Loucy (cell line): ENCODE measurements around the gene PHF21B.

ENCODE experiments used
- H2AFZ ChIP-seq: fragments of 200-600 bp; sonication (generic); 2 replicates; pipeline ENCODE4 v1.6.0; 2016; ENCODE audit warnings: antibody characterized with exemption, mild to moderate bottlenecking, low read length, moderate library complexity
- H3F3A ChIP-seq: fragments of 200-600 bp; 2 replicates; pipeline ENCODE4 v1.6.0; 2016; ENCODE audit warnings: antibody characterized with exemption, low read depth, mild to moderate bottlenecking
- H3K27me3 ChIP-seq: fragments of 200-600 bp; sonication (generic); 2 replicates; pipeline ENCODE4 v1.6.1; 2014; ENCODE audit warnings: low read length, mild to moderate bottlenecking; ENCODE audit not compliant: insufficient read depth, poor library complexity, severe bottlenecking
- H3K36me3 ChIP-seq: fragments of 200-600 bp; sonication (generic); 2 replicates; pipeline ENCODE4 v1.6.1; 2016; ENCODE audit warnings: low read length; ENCODE audit not compliant: insufficient read depth
- H3K4me1 ChIP-seq: fragments of 200-600 bp; sonication (generic); 2 replicates; pipeline ENCODE4 v1.5.1; 2014; ENCODE audit warnings: low read length, mild to moderate bottlenecking; ENCODE audit not compliant: insufficient read depth, poor library complexity, severe bottlenecking
- H3K4me2 ChIP-seq: fragments of 200-600 bp; sonication (generic); 2 replicates; pipeline ENCODE4 v1.6.0; 2014; ENCODE audit warnings: antibody characterized with exemption, low read length, low read depth, mild to moderate bottlenecking; ENCODE audit not compliant: poor library complexity, severe bottlenecking
- H3K4me3 ChIP-seq: fragments of 200-600 bp; sonication (generic); 2 replicates; pipeline ENCODE4 v1.5.1; 2014; ENCODE audit warnings: low read length, mild to moderate bottlenecking, mixed read lengths; ENCODE audit not compliant: poor library complexity, severe bottlenecking
- H3K79me2 ChIP-seq: fragments of 200-600 bp; sonication (generic); 2 replicates; pipeline ENCODE4 v1.6.1; 2014; ENCODE audit warnings: low read length; ENCODE audit not compliant: insufficient read depth
- H3K9ac ChIP-seq: fragments of 200-600 bp; sonication (generic); 2 replicates; pipeline ENCODE4 v1.6.0; 2014; ENCODE audit warnings: mild to moderate bottlenecking, low read depth, low read length, moderate library complexity; ENCODE audit not compliant: poor library complexity, severe bottlenecking
- H3K9me2 ChIP-seq: fragments of 200-600 bp; sonication (generic); replicated peaks from 2 replicates; pipeline ENCODE4 v1.6.1; 2016; ENCODE audit warnings: low read depth, low read length, mixed read lengths
- H3K9me3 ChIP-seq: fragments of 200-600 bp; sonication (generic); 2 replicates; pipeline ENCODE4 v1.6.1; 2014; ENCODE audit warnings: mild to moderate bottlenecking, antibody characterized with exemption, low read length, low read depth; ENCODE audit not compliant: insufficient read depth
- H4K20me1 ChIP-seq: fragments of 200-600 bp; sonication (generic); 2 replicates; pipeline ENCODE4 v1.6.0; 2014; ENCODE audit warnings: antibody characterized with exemption, low read length, mild to moderate bottlenecking; ENCODE audit not compliant: insufficient read depth, poor library complexity, severe bottlenecking
- EZH2phosphoT487 ChIP-seq: fragments of 200-600 bp; IDR thresholded peaks from 2 replicates; pipeline ENCODE4 v1.6.1; 2018; ENCODE audit warnings: antibody characterized with exemption, mild to moderate bottlenecking, moderate library complexity, borderline replicate concordance
- TF ChIP-seq, protein P1 (sequence below): fragments of 200-600 bp; sonication (generic); conservative IDR thresholded peaks from 2 replicates; pipeline ENCODE4 v1.5.1; 2014; ENCODE audit warnings: mild to moderate bottlenecking, antibody characterized with exemption, low read length

PHF21B gene

DNA sequence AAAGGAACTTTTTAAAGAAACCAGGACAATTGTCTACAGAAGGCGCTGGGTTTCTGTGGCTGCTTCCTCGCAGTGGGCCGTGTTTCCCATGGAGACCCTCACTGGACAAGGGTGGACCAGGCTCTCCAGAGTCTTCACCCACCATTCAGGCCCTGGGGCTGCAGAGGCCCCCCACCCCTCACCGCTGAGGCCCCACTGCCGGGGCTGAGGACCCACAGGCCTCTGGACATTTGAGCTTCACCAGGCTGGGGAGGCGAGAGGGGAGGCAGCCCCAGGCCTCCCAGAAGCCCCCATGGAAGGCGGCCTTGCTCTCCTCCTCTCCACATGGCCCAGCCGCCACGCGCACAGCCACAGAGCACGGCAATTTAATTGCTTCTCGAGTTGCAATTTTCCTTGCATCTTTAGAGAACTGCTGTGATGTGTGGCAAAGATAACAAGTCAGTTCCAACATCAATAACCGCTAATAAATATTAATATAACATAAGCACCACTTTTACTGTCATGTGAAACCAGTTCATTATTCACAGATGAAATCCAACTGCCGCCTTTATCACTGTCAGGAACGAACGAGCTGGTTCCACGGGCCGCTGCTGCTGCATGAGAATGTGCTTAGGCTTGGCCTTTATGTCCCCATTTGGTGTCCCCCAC lies 81.0 kb downstream of the PHF21B start:
- no peaks in the 10 kb centered on the region for H3K9me2 ChIP-seq
- H4K20me1 ChIP-seq = no peaks in the 10 kb centered on the region
- no peaks in the 10 kb centered on the region for H3K27me3 ChIP-seq
- peaks cover 4% of the 10 kb centered on the region for H3K4me1 ChIP-seq
- H3K36me3 ChIP-seq = no peaks in the 10 kb centered on the region
- no peaks in the 10 kb centered on the region for H3K9me3 ChIP-seq
- no peak overlapping the region for H3K4me2 ChIP-seq
- TF ChIP-seq, protein P1, sequence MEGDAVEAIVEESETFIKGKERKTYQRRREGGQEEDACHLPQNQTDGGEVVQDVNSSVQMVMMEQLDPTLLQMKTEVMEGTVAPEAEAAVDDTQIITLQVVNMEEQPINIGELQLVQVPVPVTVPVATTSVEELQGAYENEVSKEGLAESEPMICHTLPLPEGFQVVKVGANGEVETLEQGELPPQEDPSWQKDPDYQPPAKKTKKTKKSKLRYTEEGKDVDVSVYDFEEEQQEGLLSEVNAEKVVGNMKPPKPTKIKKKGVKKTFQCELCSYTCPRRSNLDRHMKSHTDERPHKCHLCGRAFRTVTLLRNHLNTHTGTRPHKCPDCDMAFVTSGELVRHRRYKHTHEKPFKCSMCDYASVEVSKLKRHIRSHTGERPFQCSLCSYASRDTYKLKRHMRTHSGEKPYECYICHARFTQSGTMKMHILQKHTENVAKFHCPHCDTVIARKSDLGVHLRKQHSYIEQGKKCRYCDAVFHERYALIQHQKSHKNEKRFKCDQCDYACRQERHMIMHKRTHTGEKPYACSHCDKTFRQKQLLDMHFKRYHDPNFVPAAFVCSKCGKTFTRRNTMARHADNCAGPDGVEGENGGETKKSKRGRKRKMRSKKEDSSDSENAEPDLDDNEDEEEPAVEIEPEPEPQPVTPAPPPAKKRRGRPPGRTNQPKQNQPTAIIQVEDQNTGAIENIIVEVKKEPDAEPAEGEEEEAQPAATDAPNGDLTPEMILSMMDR = no peak
- TF ChIP-seq EZH2phosphoT487 = no peak
- no peak overlapping the region for H3K9ac ChIP-seq
- H3K79me2 ChIP-seq = no peaks in the 10 kb centered on the region
- H3F3A ChIP-seq = no peaks in the 10 kb centered on the region
- H3K4me3 ChIP-seq = no peak overlapping the region
- no peak overlapping the region for H2AFZ ChIP-seq

DNA sequence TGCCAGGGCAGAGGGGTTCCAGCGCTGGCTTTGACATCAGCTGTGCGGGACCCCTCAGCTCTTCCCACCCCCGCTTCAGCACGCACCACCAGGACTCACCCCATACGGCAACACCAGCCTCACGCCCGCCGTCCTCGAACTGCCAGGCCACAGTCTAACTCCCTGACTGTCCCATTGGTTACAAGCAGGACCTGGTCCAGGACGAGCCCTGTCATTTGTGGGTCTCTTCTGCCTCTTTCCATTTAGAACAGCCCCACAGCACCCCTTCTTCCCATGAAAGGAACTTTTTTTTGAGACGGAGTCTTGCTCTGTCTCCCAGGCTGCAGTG lies 81.7 kb downstream of the PHF21B start:
- no peaks in the 10 kb centered on the region for H3K27me3 ChIP-seq
- TF ChIP-seq, protein P1 = no peak
- no peak for TF ChIP-seq EZH2phosphoT487

DNA sequence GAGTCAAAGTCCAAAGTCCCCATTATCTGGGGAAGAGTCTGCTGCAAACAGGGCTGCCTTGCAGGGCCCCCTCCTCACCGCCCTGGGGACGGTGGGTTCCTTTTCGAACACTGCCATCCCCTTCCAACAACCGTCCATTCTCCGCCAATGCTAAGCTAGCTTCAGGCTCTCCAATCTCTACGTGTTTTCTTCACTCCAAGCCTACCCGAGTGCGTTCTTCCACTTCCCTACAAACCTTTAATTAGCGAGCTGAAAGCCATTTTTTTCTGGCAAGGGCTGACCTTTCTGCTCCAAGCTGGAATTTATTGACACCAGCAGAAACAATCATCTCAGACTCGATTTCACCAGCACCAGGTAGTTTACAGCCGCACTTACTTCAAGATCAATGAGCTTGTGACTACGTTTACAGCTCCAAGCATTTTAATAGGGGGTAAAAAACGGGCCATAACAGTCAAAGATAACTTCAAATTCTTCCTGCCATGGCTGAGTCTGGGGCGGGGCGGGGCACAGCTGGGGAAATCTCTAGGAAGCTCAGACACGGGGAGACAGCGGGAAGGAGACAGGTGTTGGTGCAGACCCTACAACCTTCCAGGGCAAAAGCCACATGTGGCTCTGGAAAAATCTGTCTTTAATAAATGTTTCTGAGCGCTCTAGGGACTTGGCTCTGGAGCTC lies 82.2 kb downstream of the PHF21B start:
- Histone ChIP-seq H3K79me2 (no peaks in the 10 kb centered on the region), H3K9ac (no peak overlapping the region), H2AFZ (no peak overlapping the region), H3K27me3 (no peaks in the 10 kb centered on the region), H3F3A (no peaks in the 10 kb centered on the region), H3K4me2 (no peak overlapping the region), H3K4me3 (no peak overlapping the region), H3K9me2 (no peaks in the 10 kb centered on the region), H3K4me1 (no peaks in the 10 kb centered on the region), H3K9me3 (no peaks in the 10 kb centered on the region), H3K36me3 (no peaks in the 10 kb centered on the region), H4K20me1 (no peaks in the 10 kb centered on the region)
- TF ChIP-seq EZH2phosphoT487 = no peak
- TF ChIP-seq, protein P1 = no peak

More for the DNA sequence above, 81.7 kb downstream of the PHF21B start:
- H3K9ac ChIP-seq = no peak overlapping the region
- no peaks in the 10 kb centered on the region for H3F3A ChIP-seq
- H3K9me2 ChIP-seq = no peaks in the 10 kb centered on the region
- no peaks in the 10 kb centered on the region for H3K79me2 ChIP-seq
- H3K4me1 ChIP-seq = no peaks in the 10 kb centered on the region
- no peak overlapping the region for H2AFZ ChIP-seq
- H3K4me3 ChIP-seq = no peak overlapping the region
- H3K36me3 ChIP-seq = no peaks in the 10 kb centered on the region
- H3K4me2 ChIP-seq = no peak overlapping the region
- H4K20me1 ChIP-seq = no peaks in the 10 kb centered on the region
- H3K9me3 ChIP-seq = no peaks in the 10 kb centered on the region
